Fibroblast of peridontal ligament (primary cell): ENCODE results near the gene ANKFN1.

ENCODE experiments used
- DNase-seq: peaks from one replicate; pipeline ENCODE4 v3.0.0-alpha.2; 2010; ENCODE audit errors: extremely low read depth

The ANKFN1 gene

GRCh38 chr17:56505154-56505756, 352.0 kb downstream of the ANKFN1 start:
- DNase-seq = no peak

DNA sequence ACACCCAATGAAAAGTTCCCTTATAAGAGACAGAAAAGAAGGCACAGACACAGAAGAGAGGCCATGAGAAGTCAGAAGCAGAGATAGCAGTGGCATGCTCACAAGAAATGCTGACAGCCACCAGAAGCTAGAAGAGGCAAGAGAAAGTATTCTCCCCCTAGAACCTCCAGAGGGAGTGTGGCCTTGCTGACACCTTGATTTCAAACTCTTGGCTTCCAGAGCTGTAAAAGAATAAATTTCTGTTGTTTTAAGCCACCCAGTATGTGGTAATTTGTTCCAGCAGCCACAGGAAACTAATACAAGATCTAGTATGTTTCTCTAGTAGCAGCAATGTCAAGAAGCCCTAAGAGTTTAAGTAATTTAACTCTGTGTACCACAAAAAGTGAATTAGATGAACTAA, 353.1 kb downstream of the ANKFN1 start:
- no peak for DNase-seq

DNA sequence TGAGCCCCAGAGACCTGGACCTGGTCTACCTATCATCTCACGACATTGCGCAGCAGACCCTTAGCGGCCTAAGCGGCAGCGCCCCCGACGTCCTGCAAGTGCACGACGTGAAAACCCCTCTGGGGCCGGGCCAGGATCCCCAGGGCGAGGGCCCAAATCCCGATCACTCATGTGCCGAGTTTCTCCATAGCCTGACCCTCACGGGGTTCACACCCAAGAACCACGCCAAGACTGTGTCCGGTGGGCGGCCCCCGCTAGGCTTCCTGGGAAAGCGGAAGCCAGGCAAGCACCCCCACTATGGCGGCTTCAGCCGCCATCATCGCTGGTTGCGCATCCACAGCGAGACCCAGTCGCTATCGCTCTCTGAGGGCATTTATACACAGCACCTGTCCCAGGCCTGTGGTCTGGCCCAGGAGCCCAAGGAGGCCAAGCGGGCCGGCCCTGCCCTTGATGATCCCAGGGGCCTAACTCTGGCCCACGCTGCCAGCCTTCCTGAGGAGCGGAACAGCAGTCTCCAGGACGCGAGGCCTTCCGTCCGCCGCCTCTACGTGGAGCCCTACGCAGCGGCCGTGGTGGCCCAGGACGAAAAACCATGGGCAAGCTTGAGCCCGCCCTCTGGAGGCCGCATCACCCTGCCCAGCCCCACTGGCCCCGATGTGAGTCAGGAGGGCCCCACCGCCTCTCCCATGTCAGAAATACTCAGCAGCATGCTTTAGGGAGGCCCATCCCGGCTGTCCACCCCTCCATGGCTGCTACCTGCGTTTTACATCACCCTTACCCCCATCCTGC, 357.5 kb downstream of the ANKFN1 start:
- DNase-seq = no peak

DNA sequence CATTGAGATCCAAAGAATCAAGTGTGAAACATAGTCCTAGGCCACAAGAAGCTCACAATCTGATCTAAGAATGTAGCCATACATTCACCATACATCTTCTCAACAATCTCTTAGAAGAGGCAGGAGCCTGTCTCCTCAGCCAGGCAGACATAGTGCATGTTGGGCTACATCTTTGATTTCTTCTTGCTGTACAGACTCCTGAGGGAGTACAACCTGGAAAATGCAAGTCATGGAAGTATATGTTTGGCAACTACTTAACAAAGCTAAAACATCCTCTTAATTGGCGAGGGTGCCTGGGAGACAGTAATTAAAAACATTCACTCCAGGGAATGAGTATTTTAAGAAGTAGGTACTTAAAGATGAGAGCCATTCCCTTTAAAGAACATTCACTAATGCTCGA, 361.0 kb downstream of the ANKFN1 start:
- DNase-seq = no peak

- DNase-seq = no peak
Observed at GRCh38 chr17:56514899-56515298, 361.6 kb downstream of the ANKFN1 start.

DNA sequence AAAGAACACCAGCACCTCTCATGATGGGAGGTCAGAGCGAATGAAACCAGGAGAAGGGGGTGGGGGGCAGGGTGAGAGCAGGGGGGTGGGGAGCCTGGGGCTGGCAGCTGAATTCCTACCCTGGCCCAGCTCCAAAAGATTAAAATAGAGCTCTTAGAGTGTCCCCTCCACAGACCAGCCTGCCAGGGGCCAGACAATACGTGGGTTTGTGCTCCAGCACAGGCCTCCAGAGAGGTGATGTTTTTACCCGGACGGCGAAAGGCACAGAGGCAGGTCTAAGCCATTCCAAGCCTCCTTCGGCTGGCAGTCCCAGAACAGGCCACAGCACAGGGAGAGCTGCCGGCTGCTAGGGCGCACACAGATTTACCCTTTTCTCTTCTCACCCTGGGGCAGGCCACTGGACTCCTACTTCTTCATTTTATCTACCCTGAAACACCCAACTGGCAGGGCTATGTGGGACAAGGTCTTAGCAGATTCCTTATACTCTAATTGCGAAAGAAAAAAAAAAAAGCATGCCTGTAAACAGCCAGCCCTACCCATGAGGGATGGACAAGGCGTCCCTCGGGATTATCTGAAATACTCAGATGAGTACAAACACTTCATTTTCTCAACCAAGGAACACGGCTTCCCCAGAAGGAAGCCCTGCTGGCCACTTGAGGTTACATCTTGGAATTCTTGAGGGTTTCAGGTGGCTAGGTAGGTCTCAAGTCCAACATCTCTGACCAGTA, 368.3 kb downstream of the ANKFN1 start:
- DNase-seq = no peak

- no peak for DNase-seq
Observed at GRCh38 chr17:56523042-56523441, 369.8 kb downstream of the ANKFN1 start.

DNA sequence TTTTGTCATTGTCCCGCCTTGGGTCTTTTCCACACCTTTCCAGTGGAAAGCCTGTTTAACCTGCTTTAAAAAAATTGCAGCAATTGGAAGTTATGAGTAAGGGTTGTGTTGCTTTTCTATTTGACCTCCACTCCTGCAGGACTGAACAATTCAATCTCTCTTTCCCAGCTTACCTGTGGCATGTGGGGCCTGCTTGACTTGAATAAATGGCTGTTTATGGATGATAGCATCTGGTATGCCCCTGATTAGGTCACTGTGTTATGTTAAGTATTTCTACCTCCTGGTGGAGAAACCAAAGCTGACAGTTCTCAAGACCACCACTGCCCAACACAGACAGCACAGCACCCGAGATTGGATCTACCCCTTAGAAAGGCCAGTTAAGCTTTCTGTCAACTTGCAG, 375.4 kb downstream of the ANKFN1 start:
- DNase-seq = no peak

DNA sequence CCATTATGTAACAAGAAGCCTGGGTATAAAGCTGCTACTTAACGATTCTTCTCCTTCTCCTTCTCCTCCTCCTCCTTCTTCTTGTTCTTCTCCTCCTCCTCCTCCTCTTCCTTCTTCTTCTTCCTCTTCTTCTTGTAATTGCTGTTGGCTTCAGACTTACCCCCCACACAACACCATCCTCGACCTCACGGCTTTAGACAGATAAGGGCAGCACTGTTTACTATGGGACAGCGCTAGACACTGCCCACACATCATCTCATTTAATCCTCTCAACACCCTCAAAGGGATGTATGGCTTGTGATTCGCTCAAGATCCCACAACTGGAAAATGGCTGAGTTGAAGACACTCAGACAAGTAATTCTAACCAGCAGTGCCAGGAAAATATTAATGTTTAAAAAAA, 379.7 kb downstream of the ANKFN1 start:
- DNase-seq = no peak

DNA sequence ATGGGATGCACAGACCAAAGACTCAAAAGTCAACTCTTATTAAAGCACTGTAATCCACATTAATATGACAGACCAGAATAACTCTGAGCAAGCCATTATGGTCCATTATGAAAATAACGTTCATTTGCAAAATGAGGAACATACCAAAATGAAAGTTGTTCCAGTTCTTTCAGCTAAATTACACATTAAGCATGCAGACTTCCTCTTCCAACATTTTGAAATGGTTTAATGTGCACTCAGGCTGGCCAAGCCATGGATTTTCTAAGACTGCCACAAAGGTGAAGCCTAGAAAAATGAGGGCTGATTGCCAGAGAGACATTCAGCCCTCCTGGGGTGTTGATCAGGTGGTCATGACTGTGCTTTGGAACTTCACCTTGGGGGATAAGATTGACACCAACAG, 383.5 kb downstream of the ANKFN1 start:
- no peak for DNase-seq

- no peak for DNase-seq
Observed at GRCh38 chr17:56540836-56541235, 387.6 kb downstream of the ANKFN1 start.

DNA sequence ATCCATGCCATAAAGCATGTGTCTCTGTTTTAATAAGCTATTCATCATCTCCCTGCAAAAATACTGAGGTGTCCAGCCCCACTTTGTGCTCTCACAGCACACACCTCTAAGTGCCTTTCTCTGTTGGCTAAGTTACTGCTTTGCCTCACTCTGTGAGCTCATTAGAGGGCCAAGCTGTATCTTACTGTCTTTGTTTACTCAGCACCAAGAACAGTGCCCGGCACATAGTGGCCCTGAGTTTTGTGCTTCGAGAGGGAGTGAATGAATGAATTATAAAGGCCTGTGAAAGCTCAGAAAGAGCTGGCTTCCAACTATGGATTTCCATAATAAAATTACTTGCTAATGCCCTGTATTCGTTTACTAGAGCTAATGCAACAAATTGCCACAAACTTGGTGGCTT, 390.0 kb downstream of the ANKFN1 start:
- DNase-seq = no peak

DNA sequence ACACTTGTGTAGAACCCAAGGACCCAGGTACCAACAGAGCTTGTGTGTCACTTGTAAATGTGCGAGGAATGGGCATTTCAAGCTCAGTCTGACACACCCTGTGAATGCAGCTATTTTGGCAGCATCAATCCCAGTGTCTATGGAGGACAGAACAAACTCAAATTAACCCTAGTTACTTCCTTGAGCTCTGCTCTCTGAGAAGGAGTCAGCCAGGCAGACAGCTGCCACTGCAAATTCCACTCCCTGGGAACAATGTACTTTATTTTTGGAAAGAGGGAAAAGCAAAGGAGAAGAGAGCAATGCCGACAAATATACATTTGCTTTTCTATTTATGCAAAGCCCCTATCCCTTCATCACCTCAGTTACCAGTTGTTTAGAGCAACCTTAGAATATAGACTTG, 391.8 kb downstream of the ANKFN1 start:
- no peak for DNase-seq

- DNase-seq = no peak
Observed at GRCh38 chr17:56545930-56546329, 392.7 kb downstream of the ANKFN1 start.

DNA sequence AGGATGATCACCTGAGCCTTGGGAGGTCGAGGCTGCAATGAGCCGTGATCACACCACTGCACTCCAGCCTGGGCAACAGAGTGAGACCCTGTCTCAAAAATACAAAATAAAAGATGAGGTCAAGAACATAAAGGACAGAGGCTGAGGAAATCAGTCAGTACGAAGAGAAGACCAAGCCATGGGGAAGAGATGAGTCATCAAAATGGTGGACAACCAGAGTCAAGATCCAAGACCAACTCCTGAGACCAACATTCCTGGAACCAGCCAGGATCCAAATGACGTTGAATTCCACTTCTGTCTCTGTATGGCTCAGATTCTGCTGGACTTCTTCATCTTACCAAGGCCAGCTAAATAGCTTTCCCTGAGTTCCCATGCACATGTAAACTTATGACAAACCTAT, 395.4 kb downstream of the ANKFN1 start:
- DNase-seq = no peak

DNA sequence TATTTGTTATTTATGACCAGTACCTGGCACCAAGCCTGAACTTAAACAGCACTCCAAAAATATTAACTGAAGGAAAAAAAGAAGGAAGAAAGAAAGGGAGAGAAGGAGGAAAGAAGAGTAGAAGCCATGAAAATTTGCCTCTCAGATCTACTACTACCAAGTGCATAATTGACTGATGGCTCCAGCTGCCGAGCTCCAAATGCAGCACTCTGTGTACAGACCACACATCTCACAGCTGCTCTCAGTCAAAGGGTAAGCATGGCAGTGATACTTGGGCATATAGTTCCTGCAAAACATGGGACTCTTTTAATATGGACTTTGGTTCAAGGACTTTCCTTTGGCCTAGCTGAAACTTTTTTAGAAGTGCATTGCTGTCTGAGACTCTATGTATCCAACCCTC, 396.2 kb downstream of the ANKFN1 start:
- no peak for DNase-seq

DNA sequence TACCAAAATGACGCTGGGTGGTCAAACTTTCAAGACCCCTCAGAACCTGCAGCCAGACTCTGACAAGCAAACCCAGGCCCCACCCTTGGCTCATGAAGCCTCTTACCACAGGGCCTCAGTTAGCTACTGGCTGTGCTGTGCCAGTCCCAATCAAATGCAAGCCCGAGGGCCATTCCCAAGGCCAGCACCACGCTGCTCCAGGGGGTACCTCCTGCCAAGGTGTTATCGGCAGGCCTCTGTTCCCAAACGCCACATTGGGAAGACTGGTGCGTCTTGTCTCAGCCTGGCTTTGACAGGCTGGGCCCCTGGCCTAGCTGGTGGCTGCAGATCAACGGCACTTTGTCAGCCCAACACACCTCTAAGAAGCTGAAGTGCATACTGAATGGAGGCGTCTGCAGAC, 404.4 kb downstream of the ANKFN1 start:
- no peak for DNase-seq

DNA sequence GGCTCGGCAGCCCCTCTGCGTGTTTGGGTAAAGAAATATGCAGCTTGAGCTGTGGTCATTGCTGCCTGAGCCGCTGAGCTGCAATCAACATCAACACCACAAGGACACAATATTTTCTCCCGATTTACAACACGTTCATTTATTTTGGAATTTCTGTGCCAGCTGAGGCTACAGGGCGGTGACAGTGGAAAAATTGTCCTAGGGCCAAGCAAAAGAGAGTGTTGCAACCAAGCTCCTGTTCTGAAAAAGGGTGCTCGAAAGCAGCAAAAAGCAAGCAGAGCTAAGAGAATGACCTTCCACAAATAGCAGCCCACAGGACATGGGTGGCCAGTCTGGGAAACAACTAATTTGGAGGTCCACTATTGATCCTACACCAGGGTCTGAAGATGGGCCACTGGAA, 404.8 kb downstream of the ANKFN1 start:
- no peak for DNase-seq
